SK-N-MC (cell line): ENCODE measurements around the gene PREX1.

ENCODE experiments used
- DNase-seq: peaks from one replicate; pipeline ENCODE4 v3.0.0-alpha.2; 2011; ENCODE audit warnings: low read depth, low spot score
- H3K27ac ChIP-seq: fragments of 200-600 bp; sonication (generic); 2 replicates; pipeline ENCODE4 v1.5.1; 2016; ENCODE audit warnings: mixed run types
- H3K36me3 ChIP-seq: fragments of 200-600 bp; sonication (generic); 2 replicates; pipeline ENCODE4 v1.6.1; 2017; ENCODE audit warnings: antibody characterized with exemption, low read length, mixed read lengths; ENCODE audit not compliant: insufficient read depth
- H3K4me3 ChIP-seq: fragments of 200-600 bp; sonication (generic); 2 replicates; pipeline ENCODE4 v1.5.1; 2016
- H3K9ac ChIP-seq: fragments of 200-600 bp; sonication (generic); 2 replicates; pipeline ENCODE4 v1.8.0; 2017; ENCODE audit warnings: mixed run types, mixed read lengths; ENCODE audit not compliant: insufficient read length
- H3K9me3 ChIP-seq: fragments of 200-600 bp; sonication (generic); 2 replicates; pipeline ENCODE4 v1.6.1; 2017; ENCODE audit warnings: low read depth, mild to moderate bottlenecking, antibody characterized with exemption, low read length, moderate library complexity, mixed read lengths
- EZH2 ChIP-seq: fragments of 200-600 bp; sonication (generic); IDR thresholded peaks from one replicate; pipeline ENCODE4 v1.6.1; 2017; ENCODE audit warnings: antibody characterized with exemption
- FOXP2 ChIP-seq: optimal IDR thresholded peaks from 2 replicates; pipeline ENCODE3; 2011; ENCODE audit warnings: mild to moderate bottlenecking, moderate library complexity; ENCODE audit not compliant: insufficient read depth; ENCODE audit errors: extremely low read length, control extremely low read depth
- POLR2AphosphoS5 ChIP-seq: IDR thresholded peaks from 2 replicates; pipeline ENCODE4 v1.6.1; 2012; ENCODE audit warnings: mild to moderate bottlenecking, low read depth, low read length, borderline replicate concordance

The PREX1 gene

GRCh38 chr20:48671141-48671540 lies 156.7 kb downstream of the PREX1 start:
- Histone ChIP-seq H3K36me3 (peaks cover 63% of the 10 kb centered on the region), H3K27ac (no peak overlapping the region), H3K9me3 (no peaks in the 10 kb centered on the region), H3K9ac (no peak overlapping the region), H3K4me3 (no peak overlapping the region)
- TF ChIP-seq FOXP2 (no peak), POLR2AphosphoS5 (no peak), EZH2 (no peak)
- DNase-seq: no peak

GRCh38 chr20:48669946-48670605 lies 157.7 kb downstream of the PREX1 start:
- Histone ChIP-seq H3K27ac (no peak overlapping the region), H3K4me3 (no peak overlapping the region), H3K9me3 (no peaks in the 10 kb centered on the region), H3K36me3 (peaks cover 63% of the 10 kb centered on the region), H3K9ac (no peak overlapping the region)
- TF ChIP-seq EZH2 (no peak), POLR2AphosphoS5 (no peak), FOXP2 (no peak)
- no peak for DNase-seq

- Histone ChIP-seq H3K27ac (no peak overlapping the region), H3K9ac (no peak overlapping the region), H3K9me3 (no peaks in the 10 kb centered on the region), H3K4me3 (no peak overlapping the region), H3K36me3 (peaks cover 51% of the 10 kb centered on the region)
- no peak for DNase-seq
- TF ChIP-seq FOXP2 (no peak), POLR2AphosphoS5 (no peak), EZH2 (no peak)
Observed at GRCh38 chr20:48668451-48668946, 159.3 kb downstream of the PREX1 start.

GRCh38 chr20:48667889-48668413 lies 159.8 kb downstream of the PREX1 start:
- Histone ChIP-seq H3K27ac (no peak overlapping the region), H3K9ac (no peak overlapping the region), H3K36me3 (peaks cover 52% of the 10 kb centered on the region), H3K9me3 (no peaks in the 10 kb centered on the region), H3K4me3 (no peak overlapping the region)
- TF ChIP-seq EZH2 (no peak), POLR2AphosphoS5 (no peak)
- DNase-seq: no peak

GRCh38 chr20:48667481-48667880 lies 160.3 kb downstream of the PREX1 start:
- TF ChIP-seq POLR2AphosphoS5 (no peak), FOXP2 (no peak), EZH2 (no peak)
- H3K36me3 ChIP-seq: peaks cover 54% of the 10 kb centered on the region
- no peak for DNase-seq
- no peak overlapping the region for H3K4me3 ChIP-seq
- H3K9ac ChIP-seq: no peak overlapping the region
- H3K9me3 ChIP-seq: no peaks in the 10 kb centered on the region
- no peak overlapping the region for H3K27ac ChIP-seq

GRCh38 chr20:48665785-48666184 lies 162.0 kb downstream of the PREX1 start:
- no peak for DNase-seq
- no peak overlapping the region for H3K4me3 ChIP-seq
- H3K27ac ChIP-seq: no peak overlapping the region
- peaks cover 52% of the 10 kb centered on the region for H3K36me3 ChIP-seq
- H3K9ac ChIP-seq: no peak overlapping the region
- H3K9me3 ChIP-seq: no peaks in the 10 kb centered on the region
- TF ChIP-seq FOXP2 (no peak), POLR2AphosphoS5 (no peak), EZH2 (no peak)

GRCh38 chr20:48662711-48663110 lies 165.1 kb downstream of the PREX1 start:
- H3K27ac ChIP-seq: 0 out of 2 replicates have a peak overlapping the region, but pooled peaks have one; percentile 9
- DNase-seq: no peak
- TF ChIP-seq EZH2: no peak
- TF ChIP-seq FOXP2: no peak
- no peak for TF ChIP-seq POLR2AphosphoS5
- peaks cover 77% of the 10 kb centered on the region for H3K36me3 ChIP-seq
- H3K9ac ChIP-seq: no peak overlapping the region
- no peaks in the 10 kb centered on the region for H3K9me3 ChIP-seq
- no peak overlapping the region for H3K4me3 ChIP-seq

GRCh38 chr20:48661575-48662455 lies 166.0 kb downstream of the PREX1 start:
- Histone ChIP-seq H3K4me3 (no peak overlapping the region), H3K36me3 (peaks cover 76% of the 10 kb centered on the region), H3K9me3 (no peaks in the 10 kb centered on the region), H3K27ac (no peak overlapping the region), H3K9ac (no peak overlapping the region)
- DNase-seq: no peak
- TF ChIP-seq EZH2 (no peak), FOXP2 (no peak), POLR2AphosphoS5 (no peak)
